Measurements from ENCODE around the gene TBL1X. TPM values are rescaled to one million over a fixed set of nuclear protein-coding genes. Genes with fewer than 3 reads are reported as not detected.

Gene TBL1X
- total and polyA plus RNA-seq, 2 of the 13 experiments (the other 11 are each of a cell fraction or from before 2014, with no cell fraction given): 17.6 to 19.9 TPM

GRCh38 chrX:9494771-9495170 lies 29.9 kb downstream of the TBL1X start:
- FAIRE-seq: no peak
- CTCF ChIA-PET (ENCODE audit: low intra/inter-chr PET ratio, low total read pairs): no interaction called here

GRCh38 chrX:9495496-9495895 lies 30.6 kb downstream of the TBL1X start:
- Histone ChIP-seq H3K4me3 (replicated peaks in 1 of 3; ENCODE audit: insufficient read depth in 1 of 3, low read depth in 2 of 3, low read length in 3 of 3) (no peak overlapping the region), H3K36me3 (replicated peaks in 1 of 2; ENCODE audit: control insufficient read depth in 1 of 2, insufficient read depth in 2 of 2, low read length in 2 of 2) (peaks cover 2 to 11% of the 10 kb centered on the region in 2 experiments; a peak in 3 of 5 replicates), H2AFZ (ENCODE audit: low read length) (no peak overlapping the region), H3K9me3 (ENCODE audit: low read length) (no peaks in the 10 kb centered on the region), H4K20me1 (ENCODE audit: insufficient read depth, low read length) (peaks cover 26% of the 10 kb centered on the region), H3K4me1 (ENCODE audit: insufficient read depth, low read length) (peaks cover 7% of the 10 kb centered on the region), H3K27me3 (ENCODE audit: control insufficient read depth in 1 of 2, insufficient read depth in 2 of 2, low read length in 2 of 2) (no peaks in the 10 kb centered on the region), H3K27ac (ENCODE audit: extremely low read length, insufficient read depth, low read length) (no peak overlapping the region), H3K4me2 (ENCODE audit: low read depth, low read length) (no peak overlapping the region), H3K79me2 (ENCODE audit: insufficient read depth, low read length) (peaks cover 61% of the 10 kb centered on the region), H3K9ac (ENCODE audit: insufficient read depth, low read depth, low read length) (no peak overlapping the region)
- 99% methylated on average over 9 of the region's 10 CpGs for WGBS (ENCODE audit: low lambda C conversion rate)
- CTCF ChIA-PET (ENCODE audit: low intra/inter-chr PET ratio, low total read pairs): no interaction called here
- no peak for DNase-seq (ENCODE audit: low spot score)
- no peak for TF ChIP-seq ZNF124 (CRISPR knock-in tag; IDR thresholded peaks at IDR 0.05)
- no peak for TF ChIP-seq ZNF839 (CRISPR knock-in tag; IDR thresholded peaks at IDR 0.05; ENCODE audit: borderline replicate concordance)
- TF ChIP-seq ZNF354B (CRISPR knock-in tag; IDR thresholded peaks at IDR 0.05): no peak
- no peak for TF ChIP-seq TRIM22 (IDR thresholded peaks at IDR 0.05)
- TF ChIP-seq NR2C2 (CRISPR knock-in tag; IDR thresholded peaks at IDR 0.05; ENCODE audit: borderline replicate concordance): no peak
- no peak for TF ChIP-seq GMEB1 (CRISPR knock-in tag; IDR thresholded peaks at IDR 0.05; ENCODE audit: borderline replicate concordance)
- TF ChIP-seq CREBL2 (CRISPR knock-in tag; IDR thresholded peaks at IDR 0.05; ENCODE audit: borderline replicate concordance): no peak
- no peak for TF ChIP-seq HINFP (CRISPR knock-in tag; IDR thresholded peaks at IDR 0.05; ENCODE audit: low read depth)
- TF ChIP-seq ETS1 (CRISPR knock-in tag; IDR thresholded peaks at IDR 0.05): no peak
- intact Hi-C loops (cut with micrococcal nuclease; ENCODE audit: unreplicated experiment): no loop called here
- POLR2A ChIA-PET: no interaction called here
- no peak for FAIRE-seq
- in situ Hi-C loops (cut with HindIII; ENCODE audit: extremely low pct_ligation_motif_present, low pct_unique_long_range_greater_than_20kb): no loop called here
- no TSS peak for BruUV-seq (replicated peaks)
- ATAC-seq: no peak

More at GRCh38 chrX:9494771-9495170, 29.9 kb downstream of the TBL1X start:
- DNase-seq (ENCODE audit: low spot score): no peak
- Histone ChIP-seq H3K4me3 (replicated peaks in 1 of 3; ENCODE audit: insufficient read depth in 1 of 3, low read depth in 2 of 3, low read length in 3 of 3) (no peak overlapping the region), H4K20me1 (ENCODE audit: insufficient read depth, low read length) (peaks cover 32% of the 10 kb centered on the region), H2AFZ (ENCODE audit: low read length) (no peak overlapping the region), H3K4me1 (ENCODE audit: insufficient read depth, low read length) (peaks cover 6% of the 10 kb centered on the region; the same call in 1 of the 2 replicates), H3K9me3 (ENCODE audit: low read length) (no peaks in the 10 kb centered on the region), H3K4me2 (ENCODE audit: low read depth, low read length) (no peak overlapping the region), H3K79me2 (ENCODE audit: insufficient read depth, low read length) (peaks cover 67% of the 10 kb centered on the region), H3K36me3 (replicated peaks in 1 of 2; ENCODE audit: control insufficient read depth in 1 of 2, insufficient read depth in 2 of 2, low read length in 2 of 2) (peaks cover 2 to 11% of the 10 kb centered on the region in 2 experiments; a peak in 3 of 5 replicates), H3K27ac (ENCODE audit: extremely low read length, insufficient read depth, low read length) (no peak overlapping the region), H3K9ac (ENCODE audit: insufficient read depth, low read depth, low read length) (no peak overlapping the region), H3K27me3 (ENCODE audit: control insufficient read depth in 1 of 2, insufficient read depth in 2 of 2, low read length in 2 of 2) (no peaks in the 10 kb centered on the region)
- no peak for TF ChIP-seq XBP1 (CRISPR knock-in tag; IDR thresholded peaks at IDR 0.05)
- no peak for TF ChIP-seq SATB2 (CRISPR knock-in tag; IDR thresholded peaks at IDR 0.05)
- WGBS (ENCODE audit: low lambda C conversion rate): 96% methylated on average over 5 of the region's 6 CpGs
- intact Hi-C loops (cut with micrococcal nuclease; ENCODE audit: unreplicated experiment): no loop called here
- ATAC-seq: no peak
- BruUV-seq (replicated peaks): no TSS peak
- in situ Hi-C loops (cut with HindIII; ENCODE audit: extremely low pct_ligation_motif_present, low pct_unique_long_range_greater_than_20kb): no loop called here
- POLR2A ChIA-PET: no interaction called here
